ENCODE measurements around the gene FNDC3B. TPM values are rescaled to one million over a fixed set of nuclear protein-coding genes. Genes with fewer than 3 reads are reported as not detected.

FNDC3B gene
- total RNA-seq, 1 experiment from 2014 or later: 173 TPM

DNA sequence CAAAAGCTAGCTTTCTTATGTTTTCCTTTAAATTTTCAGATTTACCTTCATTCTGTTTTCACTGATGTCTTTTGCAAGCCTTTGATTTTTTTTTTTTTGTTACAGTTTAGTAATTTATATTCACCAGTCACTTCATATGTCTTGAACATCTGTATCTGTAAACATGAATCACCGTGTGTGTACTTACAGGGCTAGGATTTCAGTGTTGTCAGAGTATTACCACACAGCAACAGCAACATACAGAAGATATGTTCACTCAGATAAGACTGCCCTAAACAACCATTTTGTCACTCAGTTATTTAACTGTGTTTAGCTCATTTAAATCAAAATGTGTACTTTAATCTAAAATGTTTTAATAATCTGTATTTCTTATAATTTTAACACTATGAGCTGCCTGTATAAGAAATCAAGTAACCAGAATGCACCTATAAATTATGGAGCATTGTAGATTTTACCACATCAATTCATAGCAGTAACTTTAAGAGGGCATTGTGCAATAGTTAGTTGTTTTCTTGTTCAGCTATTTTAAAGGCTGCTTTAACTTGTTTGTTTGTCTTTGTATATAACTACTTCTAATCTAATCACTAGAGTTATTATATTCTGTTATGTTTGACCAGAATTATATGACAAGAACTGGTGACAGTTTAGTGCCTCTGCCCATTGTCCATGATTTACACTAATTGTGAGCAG lies 358.5 kb downstream of the FNDC3B start:
- ATAC-seq (no peak), DNase-seq (ENCODE audit: low read depth, low spot score) (no peak)
- no peak overlapping the region for H3K4me3 ChIP-seq (ENCODE audit: low read depth in 2 of 2, low read length in 2 of 2)
- TSS peak; percentile 8 for BruUV-seq (replicated peaks)
- no peaks in the 10 kb centered on the region for H3K27me3 ChIP-seq (ENCODE audit: control insufficient read depth, insufficient read depth, low read length)
- POLR2A ChIA-PET: interaction anchor here (0.6 kb wide), 1 partner anchor 20 kb away, joined by 3 read pairs; no protein-coding TSS in a partner anchor
- TF ChIP-seq, protein P1, sequence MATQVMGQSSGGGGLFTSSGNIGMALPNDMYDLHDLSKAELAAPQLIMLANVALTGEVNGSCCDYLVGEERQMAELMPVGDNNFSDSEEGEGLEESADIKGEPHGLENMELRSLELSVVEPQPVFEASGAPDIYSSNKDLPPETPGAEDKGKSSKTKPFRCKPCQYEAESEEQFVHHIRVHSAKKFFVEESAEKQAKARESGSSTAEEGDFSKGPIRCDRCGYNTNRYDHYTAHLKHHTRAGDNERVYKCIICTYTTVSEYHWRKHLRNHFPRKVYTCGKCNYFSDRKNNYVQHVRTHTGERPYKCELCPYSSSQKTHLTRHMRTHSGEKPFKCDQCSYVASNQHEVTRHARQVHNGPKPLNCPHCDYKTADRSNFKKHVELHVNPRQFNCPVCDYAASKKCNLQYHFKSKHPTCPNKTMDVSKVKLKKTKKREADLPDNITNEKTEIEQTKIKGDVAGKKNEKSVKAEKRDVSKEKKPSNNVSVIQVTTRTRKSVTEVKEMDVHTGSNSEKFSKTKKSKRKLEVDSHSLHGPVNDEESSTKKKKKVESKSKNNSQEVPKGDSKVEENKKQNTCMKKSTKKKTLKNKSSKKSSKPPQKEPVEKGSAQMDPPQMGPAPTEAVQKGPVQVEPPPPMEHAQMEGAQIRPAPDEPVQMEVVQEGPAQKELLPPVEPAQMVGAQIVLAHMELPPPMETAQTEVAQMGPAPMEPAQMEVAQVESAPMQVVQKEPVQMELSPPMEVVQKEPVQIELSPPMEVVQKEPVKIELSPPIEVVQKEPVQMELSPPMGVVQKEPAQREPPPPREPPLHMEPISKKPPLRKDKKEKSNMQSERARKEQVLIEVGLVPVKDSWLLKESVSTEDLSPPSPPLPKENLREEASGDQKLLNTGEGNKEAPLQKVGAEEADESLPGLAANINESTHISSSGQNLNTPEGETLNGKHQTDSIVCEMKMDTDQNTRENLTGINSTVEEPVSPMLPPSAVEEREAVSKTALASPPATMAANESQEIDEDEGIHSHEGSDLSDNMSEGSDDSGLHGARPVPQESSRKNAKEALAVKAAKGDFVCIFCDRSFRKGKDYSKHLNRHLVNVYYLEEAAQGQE (IDR thresholded peaks at IDR 0.05; ENCODE audit: insufficient read depth in 1 of 2, low read depth in 2 of 2, low read length in 1 of 2): no peak
- no peak for TF ChIP-seq SIN3A (IDR thresholded peaks at IDR 0.05; ENCODE audit: borderline replicate concordance, insufficient read depth, low read depth, low read length)
- TF ChIP-seq, protein P2, sequence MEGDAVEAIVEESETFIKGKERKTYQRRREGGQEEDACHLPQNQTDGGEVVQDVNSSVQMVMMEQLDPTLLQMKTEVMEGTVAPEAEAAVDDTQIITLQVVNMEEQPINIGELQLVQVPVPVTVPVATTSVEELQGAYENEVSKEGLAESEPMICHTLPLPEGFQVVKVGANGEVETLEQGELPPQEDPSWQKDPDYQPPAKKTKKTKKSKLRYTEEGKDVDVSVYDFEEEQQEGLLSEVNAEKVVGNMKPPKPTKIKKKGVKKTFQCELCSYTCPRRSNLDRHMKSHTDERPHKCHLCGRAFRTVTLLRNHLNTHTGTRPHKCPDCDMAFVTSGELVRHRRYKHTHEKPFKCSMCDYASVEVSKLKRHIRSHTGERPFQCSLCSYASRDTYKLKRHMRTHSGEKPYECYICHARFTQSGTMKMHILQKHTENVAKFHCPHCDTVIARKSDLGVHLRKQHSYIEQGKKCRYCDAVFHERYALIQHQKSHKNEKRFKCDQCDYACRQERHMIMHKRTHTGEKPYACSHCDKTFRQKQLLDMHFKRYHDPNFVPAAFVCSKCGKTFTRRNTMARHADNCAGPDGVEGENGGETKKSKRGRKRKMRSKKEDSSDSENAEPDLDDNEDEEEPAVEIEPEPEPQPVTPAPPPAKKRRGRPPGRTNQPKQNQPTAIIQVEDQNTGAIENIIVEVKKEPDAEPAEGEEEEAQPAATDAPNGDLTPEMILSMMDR (IDR thresholded peaks at IDR 0.05): no peak
- TF ChIP-seq POLR2AphosphoS5 (IDR thresholded peaks at IDR 0.05; ENCODE audit: low read depth, low read length): no peak
- no peak for TF ChIP-seq TCF7L2 (IDR thresholded peaks at IDR 0.05; ENCODE audit: low read depth, low read length)
- in situ Hi-C loops (cut with HindIII; ENCODE audit: low pct_unique_long_range_greater_than_20kb, low sequenced_read_pairs): no loop called here
- intact Hi-C loops (cut with micrococcal nuclease; ENCODE audit: unreplicated experiment): no loop called here
- no peaks in the 10 kb centered on the region for H3K9me3 ChIP-seq (ENCODE audit: control insufficient read depth, insufficient read depth, low read depth, low read length)
- no peak overlapping the region for H3K27ac ChIP-seq (ENCODE audit: low read length)
- CTCF ChIA-PET: no interaction called here
- peaks cover 4% of the 10 kb centered on the region for H3K36me3 ChIP-seq (ENCODE audit: control insufficient read depth, insufficient read depth, low read length)
- no peaks in the 10 kb centered on the region for H3K4me1 ChIP-seq (ENCODE audit: control insufficient read depth, insufficient read depth, low read length)

DNA sequence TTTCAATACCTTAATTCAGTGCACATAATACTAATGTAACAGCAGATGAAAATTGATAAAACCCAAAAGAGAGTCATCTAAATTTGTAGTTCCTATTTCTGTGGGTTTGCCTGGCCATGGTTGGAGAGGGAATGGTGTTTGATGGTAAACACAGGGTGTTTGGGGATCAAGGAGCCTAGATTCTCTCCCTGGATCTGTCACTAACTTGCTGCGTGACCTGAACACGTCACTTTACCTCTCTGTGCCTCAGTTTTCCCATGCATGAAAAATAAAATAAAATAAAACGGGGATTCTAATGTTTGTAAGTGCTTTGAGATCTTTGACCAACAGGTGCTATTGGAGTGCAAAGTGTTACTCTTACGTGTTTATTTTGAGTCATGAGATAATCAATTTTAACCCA lies 359.1 kb downstream of the FNDC3B start:
- Histone ChIP-seq H3K4me3 (ENCODE audit: low read depth in 2 of 2, low read length in 2 of 2) (no peak overlapping the region), H3K4me1 (ENCODE audit: control insufficient read depth, insufficient read depth, low read length) (no peaks in the 10 kb centered on the region), H3K36me3 (ENCODE audit: control insufficient read depth, insufficient read depth, low read length) (peaks cover 4% of the 10 kb centered on the region), H3K9me3 (ENCODE audit: control insufficient read depth, insufficient read depth, low read depth, low read length) (no peaks in the 10 kb centered on the region), H3K27me3 (ENCODE audit: control insufficient read depth, insufficient read depth, low read length) (no peaks in the 10 kb centered on the region), H3K27ac (ENCODE audit: low read length) (no peak overlapping the region)
- ChIA-PET CTCF (no interaction called here), POLR2A (no interaction called here)
- no peak for DNase-seq (ENCODE audit: low read depth, low spot score)
- no TSS peak for BruUV-seq (replicated peaks)
- ATAC-seq: no peak
- TF ChIP-seq, protein P1 (IDR thresholded peaks at IDR 0.05; ENCODE audit: insufficient read depth in 1 of 2, low read depth in 2 of 2, low read length in 1 of 2): no peak
- TF ChIP-seq, protein P2 (IDR thresholded peaks at IDR 0.05): no peak
- TF ChIP-seq POLR2AphosphoS5 (IDR thresholded peaks at IDR 0.05; ENCODE audit: low read depth, low read length) (no peak), TCF7L2 (IDR thresholded peaks at IDR 0.05; ENCODE audit: low read depth, low read length) (no peak), SIN3A (IDR thresholded peaks at IDR 0.05; ENCODE audit: borderline replicate concordance, insufficient read depth, low read depth, low read length) (no peak)
- in situ Hi-C loops (cut with HindIII; ENCODE audit: low pct_unique_long_range_greater_than_20kb, low sequenced_read_pairs) (no loop called here), intact Hi-C loops (cut with micrococcal nuclease; ENCODE audit: unreplicated experiment) (no loop called here)
